ENCODE results near the gene DPH5. TPM values are rescaled to one million over a fixed set of nuclear protein-coding genes. Genes with fewer than 3 reads are reported as not detected.

Gene DPH5
- total and polyA plus RNA-seq, 2 donors (not counting 1 experiment from before 2014, with no cell fraction given) = 33.0 to 42.5 TPM

GRCh38 chr1:101004061-101004460 is 21.5 kb downstream of the DPH5 start:
- H3K4me2 ChIP-seq (replicated peaks; ENCODE audit: low read depth, low read length, poor library complexity, severe bottlenecking) = no peak overlapping the region
- ChIA-PET POLR2A (no interaction called here), CTCF (interaction anchor here (0.9 to 1.9 kb wide), 3 partner anchors 16 to 284 kb away, joined by 3 to 5 read pairs (median 4); no protein-coding TSS in a partner anchor)
- H3K9ac ChIP-seq (ENCODE audit: low read length) = no peak overlapping the region
- H3K4me3 Mint-ChIP-seq = no peak overlapping the region
- ATAC-seq (ENCODE audit: low read depth) (no peak), DNase-seq (no peak)
- H2AFZ ChIP-seq (ENCODE audit: insufficient read depth, low read depth, low read length, poor library complexity, severe bottlenecking) = no peak overlapping the region
- peaks cover 23% of the 10 kb centered on the region for H3K4me1 Mint-ChIP-seq
- no peaks in the 10 kb centered on the region for H3K9me3 ChIP-seq (ENCODE audit: control extremely low read depth in 1 of 3, control insufficient read depth in 2 of 3, insufficient read depth in 1 of 3, low read length in 2 of 3)
- H3K4me1 ChIP-seq (ENCODE audit: control insufficient read depth in 2 of 2, insufficient read depth in 2 of 2, low read length in 2 of 2) = peaks cover 10 to 18% of the 10 kb centered on the region in 2 donors
- H3K27ac Mint-ChIP-seq = peak overlapping the region; percentile 6
- TF ChIP-seq CTCF (IDR thresholded peaks at IDR 0.05) (no peak), EZH2 (IDR thresholded peaks at IDR 0.05; ENCODE audit: borderline replicate concordance, insufficient read depth, low read depth, low read length, poor library complexity, severe bottlenecking) (no peak)
- no peaks in the 10 kb centered on the region for H3K27me3 ChIP-seq (replicated peaks in 1 of 4; ENCODE audit: control extremely low read depth in 1 of 4, control insufficient read depth in 3 of 4, insufficient read depth in 4 of 4, low read length in 3 of 4)
- peak overlapping the region in 1 of 2 donors; percentile 53 for H3K27ac ChIP-seq (ENCODE audit: low read length in 2 of 2)
- H4K20me1 ChIP-seq (ENCODE audit: control insufficient read depth, insufficient read depth, low read length, poor library complexity, severe bottlenecking) = no peaks in the 10 kb centered on the region
- H3K9me3 Mint-ChIP-seq (ENCODE audit: insufficient read depth) = no peaks in the 10 kb centered on the region
- H3K79me2 ChIP-seq (ENCODE audit: control insufficient read depth, insufficient read depth, low read length) = no peaks in the 10 kb centered on the region
- H3K27me3 Mint-ChIP-seq = no peaks in the 10 kb centered on the region
- peaks cover 4 to 8% of the 10 kb centered on the region in 2 experiments for H3K36me3 ChIP-seq (replicated peaks in 1 of 2; ENCODE audit: control extremely low read depth in 1 of 2, control insufficient read depth in 1 of 2, extremely low read depth in 1 of 2, insufficient read depth in 2 of 2, low read length in 1 of 2)
- no CpG with 5 or more reads among the region's 1 CpG for WGBS (ENCODE audit: insufficient coverage)
- H3K4me3 ChIP-seq (ENCODE audit: control extremely low read depth in 1 of 5, extremely low read depth in 1 of 5, insufficient read depth in 1 of 5, low read depth in 2 of 5, low read length in 4 of 5) = no peak overlapping the region
- intact Hi-C loops (cut with micrococcal nuclease) = no loop called here

GRCh38 chr1:101003012-101003650 is 22.5 kb downstream of the DPH5 start:
- intact Hi-C loops (cut with micrococcal nuclease) = no loop called here
- no CpG with 5 or more reads among the region's 1 CpG for WGBS (ENCODE audit: insufficient coverage)
- no peaks in the 10 kb centered on the region for H3K9me3 ChIP-seq (ENCODE audit: control extremely low read depth in 1 of 3, control insufficient read depth in 2 of 3, insufficient read depth in 1 of 3, low read length in 2 of 3)
- DNase-seq = no peak
- H3K79me2 ChIP-seq (ENCODE audit: control insufficient read depth, insufficient read depth, low read length) = no peaks in the 10 kb centered on the region
- H3K9ac ChIP-seq (ENCODE audit: low read length) = no peak overlapping the region
- Mint-ChIP-seq H3K27ac (peak overlapping the region; percentile 74), H3K4me3 (no peak overlapping the region), H3K4me1 (peaks cover 23% of the 10 kb centered on the region), H3K27me3 (no peaks in the 10 kb centered on the region), H3K9me3 (ENCODE audit: insufficient read depth) (no peaks in the 10 kb centered on the region)
- peak overlapping the region; percentile 10 for H3K4me2 ChIP-seq (replicated peaks; ENCODE audit: low read depth, low read length, poor library complexity, severe bottlenecking)
- ChIA-PET CTCF (interaction anchor here (0.8 to 1.9 kb wide), 3 partner anchors 15 to 354 kb away, joined by 4 to 5 read pairs (median 4); no protein-coding TSS in a partner anchor), POLR2A (no interaction called here)
- TF ChIP-seq CTCF (IDR thresholded peaks at IDR 0.05) (no peak), EZH2 (IDR thresholded peaks at IDR 0.05; ENCODE audit: borderline replicate concordance, insufficient read depth, low read depth, low read length, poor library complexity, severe bottlenecking) (no peak)
- peaks cover 6 to 8% of the 10 kb centered on the region in 2 experiments for H3K36me3 ChIP-seq (replicated peaks in 1 of 2; ENCODE audit: control extremely low read depth in 1 of 2, control insufficient read depth in 1 of 2, extremely low read depth in 1 of 2, insufficient read depth in 2 of 2, low read length in 1 of 2)
- no peaks in the 10 kb centered on the region for H3K27me3 ChIP-seq (replicated peaks in 1 of 4; ENCODE audit: control extremely low read depth in 1 of 4, control insufficient read depth in 3 of 4, insufficient read depth in 4 of 4, low read length in 3 of 4)
- no peak overlapping the region for H2AFZ ChIP-seq (ENCODE audit: insufficient read depth, low read depth, low read length, poor library complexity, severe bottlenecking)
- ATAC-seq (ENCODE audit: low read depth) = no peak
- H3K4me1 ChIP-seq (ENCODE audit: control insufficient read depth in 2 of 2, insufficient read depth in 2 of 2, low read length in 2 of 2) = peaks cover 10 to 18% of the 10 kb centered on the region in 2 donors
- H3K27ac ChIP-seq (ENCODE audit: low read length in 2 of 2) = peak overlapping the region in 1 of 2 donors; percentile 56
- no peak overlapping the region for H3K4me3 ChIP-seq (ENCODE audit: control extremely low read depth in 1 of 5, extremely low read depth in 1 of 5, insufficient read depth in 1 of 5, low read depth in 2 of 5, low read length in 4 of 5)
- H4K20me1 ChIP-seq (ENCODE audit: control insufficient read depth, insufficient read depth, low read length, poor library complexity, severe bottlenecking) = no peaks in the 10 kb centered on the region
